Measurements from ENCODE around the gene NACA. TPM values are rescaled to one million over a fixed set of nuclear protein-coding genes. Genes with fewer than 3 reads are reported as not detected.

NACA gene
- total RNA-seq, 1 donor from 2014 or later, result 680 TPM

DNA sequence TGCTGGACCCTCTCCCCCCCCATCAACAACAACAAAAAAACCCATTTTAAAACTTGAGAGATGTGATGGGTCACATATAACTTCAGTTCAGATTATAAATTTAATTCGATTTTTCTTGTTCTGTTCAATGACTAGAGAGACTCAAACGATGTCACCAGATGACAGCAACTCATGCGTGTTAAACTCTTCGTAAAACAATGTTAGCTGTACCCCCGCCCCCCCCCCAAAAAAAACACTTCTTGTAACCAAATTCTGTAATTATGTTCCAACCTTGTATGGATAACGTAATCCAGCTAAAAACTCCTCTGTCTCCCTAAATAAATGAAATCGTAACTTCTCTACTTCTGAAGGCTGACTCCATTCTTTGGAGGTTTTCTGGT lies 614 bp upstream of the NACA start:
- Histone ChIP-seq H3K79me2 (ENCODE audit: insufficient read depth, low read length) (peaks cover 45% of the 10 kb centered on the region), H3K4me2 (ENCODE audit: low read length) (peak overlapping the region; percentile 99), H3K27ac (ENCODE audit: low read depth, low read length) (peak overlapping the region; percentile 89), H3K36me3 (ENCODE audit: insufficient read depth, low read length) (peaks cover 16% of the 10 kb centered on the region), H3K9ac (ENCODE audit: low read length) (peak overlapping the region; percentile 100), H4K20me1 (ENCODE audit: insufficient read depth, low read length) (peaks cover 40% of the 10 kb centered on the region), H3K9me3 (ENCODE audit: insufficient read depth, low read depth, low read length) (no peaks in the 10 kb centered on the region), H2AFZ (ENCODE audit: low read depth, low read length) (peak overlapping the region; percentile 89), H3K4me3 (ENCODE audit: insufficient read depth, low read depth, low read length) (peak overlapping the region; percentile 98), H3K4me1 (ENCODE audit: insufficient read depth, low read length) (peaks cover 24% of the 10 kb centered on the region), H3K27me3 (ENCODE audit: insufficient read depth, low read length) (no peaks in the 10 kb centered on the region)
- Mint-ChIP-seq H3K9me3 (ENCODE audit: unreplicated experiment) (no peaks in the 10 kb centered on the region), H3K4me1 (ENCODE audit: low read depth, unreplicated experiment) (peaks cover 24% of the 10 kb centered on the region), H3K36me3 (ENCODE audit: low read depth, unreplicated experiment) (peaks cover 6% of the 10 kb centered on the region), H3K4me3 (ENCODE audit: unreplicated experiment) (peak overlapping the region; percentile 99), H3K27ac (ENCODE audit: unreplicated experiment) (peak overlapping the region; percentile 99), H3K27me3 (ENCODE audit: low read depth, unreplicated experiment) (no peaks in the 10 kb centered on the region)
- no peak for TF ChIP-seq EZH2 (IDR thresholded peaks at IDR 0.05; ENCODE audit: insufficient read depth, low read length)
- TF ChIP-seq, protein P1, sequence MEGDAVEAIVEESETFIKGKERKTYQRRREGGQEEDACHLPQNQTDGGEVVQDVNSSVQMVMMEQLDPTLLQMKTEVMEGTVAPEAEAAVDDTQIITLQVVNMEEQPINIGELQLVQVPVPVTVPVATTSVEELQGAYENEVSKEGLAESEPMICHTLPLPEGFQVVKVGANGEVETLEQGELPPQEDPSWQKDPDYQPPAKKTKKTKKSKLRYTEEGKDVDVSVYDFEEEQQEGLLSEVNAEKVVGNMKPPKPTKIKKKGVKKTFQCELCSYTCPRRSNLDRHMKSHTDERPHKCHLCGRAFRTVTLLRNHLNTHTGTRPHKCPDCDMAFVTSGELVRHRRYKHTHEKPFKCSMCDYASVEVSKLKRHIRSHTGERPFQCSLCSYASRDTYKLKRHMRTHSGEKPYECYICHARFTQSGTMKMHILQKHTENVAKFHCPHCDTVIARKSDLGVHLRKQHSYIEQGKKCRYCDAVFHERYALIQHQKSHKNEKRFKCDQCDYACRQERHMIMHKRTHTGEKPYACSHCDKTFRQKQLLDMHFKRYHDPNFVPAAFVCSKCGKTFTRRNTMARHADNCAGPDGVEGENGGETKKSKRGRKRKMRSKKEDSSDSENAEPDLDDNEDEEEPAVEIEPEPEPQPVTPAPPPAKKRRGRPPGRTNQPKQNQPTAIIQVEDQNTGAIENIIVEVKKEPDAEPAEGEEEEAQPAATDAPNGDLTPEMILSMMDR (IDR thresholded peaks at IDR 0.05; ENCODE audit: insufficient read depth, low read depth, low read length), result no peak
- DNase-seq (ENCODE audit: low read depth), result no peak
- no peak for FAIRE-seq

DNA sequence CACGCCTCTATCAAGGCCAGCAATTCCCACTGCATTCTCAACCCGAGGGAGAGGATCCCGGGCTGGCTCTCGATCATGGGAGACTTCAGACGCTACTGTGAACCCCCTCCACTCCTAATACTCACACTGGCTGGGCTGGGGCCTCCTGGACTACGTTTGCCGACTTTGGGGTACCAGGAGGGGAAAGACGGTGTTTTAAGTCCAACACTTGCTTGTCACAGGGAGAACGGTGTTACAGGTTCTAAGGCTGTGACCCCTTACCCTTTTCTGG lies 463 bp downstream of the NACA start:
- H3K9ac ChIP-seq (ENCODE audit: low read length), result peak overlapping the region; percentile 100
- no peaks in the 10 kb centered on the region for H3K27me3 Mint-ChIP-seq (ENCODE audit: low read depth, unreplicated experiment)
- FAIRE-seq (no peak), DNase-seq (ENCODE audit: low read depth) (no peak)
- peaks cover 15% of the 10 kb centered on the region for H3K36me3 Mint-ChIP-seq (ENCODE audit: low read depth, unreplicated experiment)
- H3K27ac ChIP-seq (ENCODE audit: low read depth, low read length), result peak overlapping the region; percentile 89
- H3K4me3 Mint-ChIP-seq (ENCODE audit: unreplicated experiment), result peak overlapping the region; percentile 99
- H3K4me2 ChIP-seq (ENCODE audit: low read length), result peak overlapping the region; percentile 99
- H3K79me2 ChIP-seq (ENCODE audit: insufficient read depth, low read length), result peaks cover 56% of the 10 kb centered on the region
- no peaks in the 10 kb centered on the region for H3K9me3 Mint-ChIP-seq (ENCODE audit: unreplicated experiment)
- peak overlapping the region; percentile 99 for H3K27ac Mint-ChIP-seq (ENCODE audit: unreplicated experiment)
- H4K20me1 ChIP-seq (ENCODE audit: insufficient read depth, low read length), result peaks cover 51% of the 10 kb centered on the region
- peak overlapping the region; percentile 98 for H3K4me3 ChIP-seq (ENCODE audit: insufficient read depth, low read depth, low read length)
- H3K4me1 ChIP-seq (ENCODE audit: insufficient read depth, low read length), result peaks cover 24% of the 10 kb centered on the region
- no peaks in the 10 kb centered on the region for H3K9me3 ChIP-seq (ENCODE audit: insufficient read depth, low read depth, low read length)
- H3K36me3 ChIP-seq (ENCODE audit: insufficient read depth, low read length), result peaks cover 24% of the 10 kb centered on the region
- no peaks in the 10 kb centered on the region for H3K27me3 ChIP-seq (ENCODE audit: insufficient read depth, low read length)
- TF ChIP-seq, protein P1 (IDR thresholded peaks at IDR 0.05; ENCODE audit: insufficient read depth, low read depth, low read length), result no peak
- no peak for TF ChIP-seq EZH2 (IDR thresholded peaks at IDR 0.05; ENCODE audit: insufficient read depth, low read length)
- H3K4me1 Mint-ChIP-seq (ENCODE audit: low read depth, unreplicated experiment), result peaks cover 35% of the 10 kb centered on the region
- peak overlapping the region; percentile 89 for H2AFZ ChIP-seq (ENCODE audit: low read depth, low read length)

DNA sequence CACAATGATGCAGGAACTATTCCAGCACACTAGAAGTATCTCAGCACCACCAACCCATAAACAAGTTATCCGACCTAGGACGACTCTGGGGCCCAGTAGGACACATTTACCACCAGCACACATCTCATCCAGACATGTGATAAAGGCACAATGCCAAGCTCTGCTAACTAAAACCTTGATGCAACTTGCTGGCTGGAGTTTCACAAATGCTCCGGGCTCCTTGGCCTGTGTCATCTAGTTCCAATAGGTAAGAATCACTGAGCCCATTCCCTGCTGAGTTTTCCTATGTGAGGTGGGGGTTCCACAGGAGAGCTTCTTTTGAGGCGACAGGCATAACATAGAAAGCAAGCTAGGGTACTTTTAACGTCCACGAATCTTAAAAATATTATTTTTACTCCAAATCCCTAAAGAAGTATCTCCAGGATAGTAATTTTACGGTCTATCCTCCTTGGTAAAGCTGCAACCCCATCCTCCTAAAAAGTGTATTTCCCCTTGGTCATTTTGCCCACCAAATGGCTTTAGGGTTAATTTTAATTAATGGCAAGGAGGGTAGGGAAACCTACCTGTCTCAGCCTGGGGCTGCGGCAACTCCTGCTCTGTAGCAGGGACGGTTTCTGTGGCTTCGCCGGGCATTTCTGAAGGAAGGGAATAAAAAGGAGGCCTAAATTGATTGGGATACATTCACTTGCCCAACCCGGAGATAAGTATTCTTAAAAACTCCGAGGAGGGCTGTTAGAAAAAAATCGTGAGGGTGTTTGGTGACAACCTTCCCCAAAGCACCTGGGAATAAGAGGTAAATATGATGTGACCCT lies 1.0 kb downstream of the NACA start:
- no peaks in the 10 kb centered on the region for H3K9me3 ChIP-seq (ENCODE audit: insufficient read depth, low read depth, low read length)
- Mint-ChIP-seq H3K27me3 (ENCODE audit: low read depth, unreplicated experiment) (no peaks in the 10 kb centered on the region), H3K9me3 (ENCODE audit: unreplicated experiment) (no peaks in the 10 kb centered on the region), H3K27ac (ENCODE audit: unreplicated experiment) (peak overlapping the region; percentile 99), H3K4me3 (ENCODE audit: unreplicated experiment) (peak overlapping the region; percentile 99), H3K4me1 (ENCODE audit: low read depth, unreplicated experiment) (peaks cover 39% of the 10 kb centered on the region), H3K36me3 (ENCODE audit: low read depth, unreplicated experiment) (peaks cover 16% of the 10 kb centered on the region)
- H3K36me3 ChIP-seq (ENCODE audit: insufficient read depth, low read length), result peaks cover 30% of the 10 kb centered on the region
- peak overlapping the region; percentile 89 for H3K27ac ChIP-seq (ENCODE audit: low read depth, low read length)
- TF ChIP-seq, protein P1 (IDR thresholded peaks at IDR 0.05; ENCODE audit: insufficient read depth, low read depth, low read length), result no peak
- no peak for TF ChIP-seq EZH2 (IDR thresholded peaks at IDR 0.05; ENCODE audit: insufficient read depth, low read length)
- FAIRE-seq, result no peak
- H2AFZ ChIP-seq (ENCODE audit: low read depth, low read length), result no peak overlapping the region
- peaks cover 61% of the 10 kb centered on the region for H3K79me2 ChIP-seq (ENCODE audit: insufficient read depth, low read length)
- H3K4me1 ChIP-seq (ENCODE audit: insufficient read depth, low read length), result peaks cover 24% of the 10 kb centered on the region
- peaks cover 56% of the 10 kb centered on the region for H4K20me1 ChIP-seq (ENCODE audit: insufficient read depth, low read length)
- peak overlapping the region; percentile 99 for H3K4me2 ChIP-seq (ENCODE audit: low read length)
- DNase-seq (ENCODE audit: low read depth), result peak; percentile 72
- H3K4me3 ChIP-seq (ENCODE audit: insufficient read depth, low read depth, low read length), result peak overlapping the region; percentile 98
- H3K9ac ChIP-seq (ENCODE audit: low read length), result peak overlapping the region; percentile 100
- H3K27me3 ChIP-seq (ENCODE audit: insufficient read depth, low read length), result no peaks in the 10 kb centered on the region

All from astrocyte (in vitro differentiated cells and primary cell).